Epithelial cell of esophagus (primary cell): Measurements from ENCODE around the gene FAM174C.

Source experiments
- DNase-seq: peaks from one replicate; pipeline ENCODE4 v3.0.0; 2010; ENCODE audit warnings: low read depth
- H3K4me3 ChIP-seq: 2 replicates; pipeline ENCODE4 v1.5.1; 2011; ENCODE audit warnings: mild to moderate bottlenecking, low read length, control low read depth
- TF ChIP-seq, protein P1 (sequence below): IDR thresholded peaks from 2 replicates; pipeline ENCODE4 v1.5.1; 2011; ENCODE audit warnings: low read depth, mild to moderate bottlenecking, low read length, control low read depth, inconsistent platforms; ENCODE audit not compliant: insufficient read depth; ENCODE audit errors: missing control alignments

The FAM174C gene

DNA sequence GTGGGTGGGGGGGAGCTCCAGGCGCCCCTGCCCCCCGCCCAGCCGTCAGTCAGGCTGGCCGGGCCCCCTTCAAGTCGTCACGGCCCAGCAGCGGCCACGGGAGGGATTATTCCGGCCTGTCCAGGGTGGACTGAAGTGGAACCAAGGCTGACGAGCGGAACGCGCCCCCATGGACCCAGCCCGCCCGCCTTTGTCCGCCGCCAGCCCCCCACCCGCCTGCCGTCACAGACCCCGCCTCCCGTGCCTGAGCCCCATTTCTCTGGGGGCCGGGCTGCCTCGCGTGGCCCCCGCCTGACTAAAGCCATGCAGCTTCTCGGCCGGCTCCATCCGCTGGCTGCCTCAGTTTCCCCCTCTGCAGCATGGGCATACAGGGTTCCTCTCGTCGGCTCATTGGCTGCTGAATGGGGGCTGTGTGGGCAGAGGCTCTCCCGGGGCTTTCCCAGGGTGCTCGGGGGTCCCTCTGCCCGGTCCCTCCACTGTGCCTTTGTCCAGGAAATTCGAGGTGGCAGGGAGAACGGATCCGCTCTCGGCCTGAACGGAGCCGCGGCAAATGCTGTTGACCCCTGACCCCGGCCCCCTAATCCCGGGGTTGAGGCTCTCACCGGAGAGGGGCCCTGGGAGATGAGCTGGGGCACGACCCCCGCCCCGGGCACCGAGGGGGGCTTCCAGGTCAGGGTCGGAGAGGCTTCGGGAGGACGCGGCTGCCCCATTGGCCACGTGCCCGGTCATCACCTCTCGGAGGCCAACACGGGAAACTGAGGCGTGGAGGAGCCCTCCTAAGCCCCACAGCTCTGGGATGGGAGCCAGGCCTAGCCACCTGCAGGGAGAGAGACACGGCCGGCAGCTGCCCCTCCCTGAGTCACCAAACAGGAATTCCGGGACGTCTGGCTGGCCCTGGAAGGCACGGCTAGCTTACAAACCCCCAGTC is 37.7 kb downstream of the FAM174C start:
- no peak overlapping the region for H3K4me3 ChIP-seq
- TF ChIP-seq, protein P1, sequence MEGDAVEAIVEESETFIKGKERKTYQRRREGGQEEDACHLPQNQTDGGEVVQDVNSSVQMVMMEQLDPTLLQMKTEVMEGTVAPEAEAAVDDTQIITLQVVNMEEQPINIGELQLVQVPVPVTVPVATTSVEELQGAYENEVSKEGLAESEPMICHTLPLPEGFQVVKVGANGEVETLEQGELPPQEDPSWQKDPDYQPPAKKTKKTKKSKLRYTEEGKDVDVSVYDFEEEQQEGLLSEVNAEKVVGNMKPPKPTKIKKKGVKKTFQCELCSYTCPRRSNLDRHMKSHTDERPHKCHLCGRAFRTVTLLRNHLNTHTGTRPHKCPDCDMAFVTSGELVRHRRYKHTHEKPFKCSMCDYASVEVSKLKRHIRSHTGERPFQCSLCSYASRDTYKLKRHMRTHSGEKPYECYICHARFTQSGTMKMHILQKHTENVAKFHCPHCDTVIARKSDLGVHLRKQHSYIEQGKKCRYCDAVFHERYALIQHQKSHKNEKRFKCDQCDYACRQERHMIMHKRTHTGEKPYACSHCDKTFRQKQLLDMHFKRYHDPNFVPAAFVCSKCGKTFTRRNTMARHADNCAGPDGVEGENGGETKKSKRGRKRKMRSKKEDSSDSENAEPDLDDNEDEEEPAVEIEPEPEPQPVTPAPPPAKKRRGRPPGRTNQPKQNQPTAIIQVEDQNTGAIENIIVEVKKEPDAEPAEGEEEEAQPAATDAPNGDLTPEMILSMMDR = no peak
- peak; percentile 84 for DNase-seq

DNA sequence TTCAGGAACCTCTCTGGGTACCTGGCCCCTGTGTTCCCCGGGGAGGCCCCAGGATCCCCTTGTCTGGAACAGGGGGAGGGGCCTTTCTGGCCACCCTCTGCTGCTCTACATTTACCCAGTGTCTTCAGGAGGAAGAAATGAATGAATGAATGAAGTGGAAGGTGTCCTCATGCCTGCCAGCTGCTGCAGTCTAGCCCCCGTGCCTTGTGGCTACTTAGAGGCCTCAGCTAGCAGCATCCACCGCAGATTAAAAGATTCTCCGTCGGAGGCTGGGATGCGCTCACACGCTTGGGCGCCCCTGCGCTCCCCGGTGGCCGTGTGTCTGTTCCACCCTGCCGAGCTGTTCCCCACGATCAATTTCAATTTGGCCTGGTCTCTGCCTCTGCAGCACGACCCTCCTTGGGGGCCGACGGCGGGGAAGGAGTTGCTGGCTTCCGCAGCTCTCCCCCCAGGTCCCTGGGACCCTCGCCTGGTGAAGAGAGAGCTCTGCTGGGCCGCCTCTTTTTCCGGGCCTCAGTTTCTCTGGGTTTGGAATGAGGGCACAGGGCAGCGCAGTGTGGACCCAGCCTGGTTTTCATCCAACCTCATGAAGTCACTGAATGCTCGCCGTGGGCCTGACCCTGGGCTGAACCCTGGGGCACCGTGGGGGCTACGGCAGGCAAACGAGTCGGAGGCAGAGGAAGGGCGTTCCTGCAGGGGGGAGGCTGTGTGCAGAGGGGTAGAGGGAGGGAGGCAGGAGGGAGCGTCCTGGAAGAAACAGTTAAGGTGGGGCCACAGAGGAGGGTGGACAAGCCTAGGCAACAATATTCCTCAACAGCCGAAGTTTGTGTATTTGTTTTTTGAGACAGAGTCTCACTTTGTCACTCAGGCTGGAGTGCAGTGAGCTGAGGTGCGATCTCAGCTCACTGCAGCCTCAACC is 38.6 kb downstream of the FAM174C start:
- TF ChIP-seq, protein P1 = no peak
- DNase-seq = peak; percentile 51

DNA sequence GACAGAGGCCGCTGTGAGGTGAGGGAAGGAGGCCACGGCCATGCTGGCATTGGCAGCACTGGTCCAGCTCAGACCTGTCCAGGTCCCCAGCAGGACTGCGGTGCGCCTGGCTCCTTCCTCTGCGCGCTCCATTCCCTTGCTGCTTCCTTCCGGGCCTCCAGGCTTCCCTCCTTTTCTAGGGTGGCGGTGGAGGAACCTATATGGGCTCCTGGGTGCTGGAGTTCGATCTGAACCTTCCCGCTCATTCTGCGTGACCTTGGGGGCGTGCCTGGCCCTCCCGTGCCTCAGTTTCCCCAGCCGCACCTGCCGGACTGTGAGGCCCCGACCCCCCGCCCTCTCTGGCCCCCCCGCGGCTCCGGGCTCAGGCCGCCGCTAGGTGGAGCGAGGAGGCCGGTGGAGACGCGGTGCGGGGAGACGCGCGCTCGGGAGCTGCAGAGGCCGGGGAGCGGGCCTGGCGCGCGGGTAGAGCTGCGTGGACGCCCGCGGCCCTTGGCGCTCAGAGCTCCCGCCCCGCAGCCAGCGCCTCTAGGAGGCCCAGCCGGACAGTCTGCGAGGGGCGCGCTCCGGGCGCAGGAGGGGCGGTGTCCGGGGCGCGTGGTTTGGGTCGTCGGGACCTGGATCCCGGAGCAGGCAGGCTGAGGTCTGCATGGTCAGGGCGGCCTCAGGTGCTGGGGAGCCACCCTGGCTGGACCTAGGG is 40.3 kb downstream of the FAM174C start:
- DNase-seq = peak; percentile 59
- no peak overlapping the region for H3K4me3 ChIP-seq
- TF ChIP-seq, protein P1 = peak; percentile 33

More for the DNA sequence above, 38.6 kb downstream of the FAM174C start:
- no peak overlapping the region for H3K4me3 ChIP-seq

DNA sequence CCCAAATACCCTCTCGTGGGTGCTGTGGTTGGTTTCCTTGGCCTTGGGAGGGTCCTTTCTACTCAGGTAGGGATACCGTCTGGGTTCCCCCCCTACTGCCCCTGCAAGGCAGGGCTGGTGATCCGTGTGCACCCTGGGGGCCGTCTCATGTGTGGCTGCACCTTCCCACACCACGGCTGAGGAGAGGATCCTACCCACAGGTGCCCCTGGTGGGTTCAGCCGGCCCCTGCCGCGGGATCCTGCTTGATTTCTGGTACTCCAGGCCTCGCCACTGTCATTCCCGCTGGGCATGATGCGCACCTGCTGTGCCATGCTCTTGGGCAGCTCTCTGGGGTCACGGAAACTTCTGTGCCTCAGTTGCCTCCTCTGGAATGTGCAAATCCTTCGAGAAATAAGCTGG is 41.1 kb downstream of the FAM174C start:
- H3K4me3 ChIP-seq = no peak overlapping the region
- TF ChIP-seq, protein P1 = no peak
- no peak for DNase-seq

DNA sequence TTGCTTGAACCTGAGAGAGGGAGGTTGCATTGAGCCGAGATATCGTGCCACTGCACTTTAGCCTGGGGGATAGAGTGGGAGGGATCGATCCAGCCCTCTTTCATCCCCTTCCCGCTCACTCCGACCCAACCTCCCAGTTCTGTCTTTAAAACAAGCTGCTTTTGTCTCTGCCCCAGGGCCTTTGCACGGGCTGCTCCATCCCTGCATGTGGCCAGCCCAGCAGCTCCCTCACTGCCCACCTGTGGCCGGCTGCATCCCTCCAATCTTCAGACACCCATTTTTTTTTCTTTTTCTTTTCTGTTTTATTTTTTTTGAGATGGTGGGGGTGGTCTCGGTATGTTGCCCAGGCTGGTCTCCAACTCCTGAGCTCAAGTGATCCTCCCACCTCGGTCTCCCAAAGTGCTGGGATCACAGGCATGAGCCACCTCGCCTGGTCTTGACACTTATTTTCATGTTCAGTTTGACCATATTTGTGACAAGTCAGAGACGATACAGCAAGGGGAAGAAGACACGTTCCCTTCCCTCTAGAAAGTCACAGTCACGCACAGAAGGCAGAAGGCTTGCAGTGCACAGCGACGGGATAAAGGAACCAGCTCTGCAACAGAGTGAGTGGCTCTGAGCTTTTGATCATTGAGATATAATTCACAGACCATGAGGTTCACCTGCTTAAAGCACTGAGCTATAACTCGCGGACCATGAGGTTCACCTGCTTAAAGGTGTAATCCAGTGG is 42.1 kb downstream of the FAM174C start:
- TF ChIP-seq, protein P1 = no peak
- DNase-seq = no peak
- H3K4me3 ChIP-seq = no peak overlapping the region
